IMR-90 (cell line): Measurements from ENCODE around the gene MED26. TPM values are rescaled to one million over a fixed set of nuclear protein-coding genes. Genes with fewer than 3 reads are reported as not detected.

Experiments used
- ATAC-seq: fragments of 200-7000 bp; cut with Tn5 transposase; 2 replicates; pipeline ENCODE4 v1.9.1; 2020; ENCODE audit warnings: low read depth, mild to moderate bottlenecking, moderate library complexity
- BruUV-seq: library from RNA; stranded (reverse); fragments of 400-500 nt; replicated peaks from 2 replicates; lab custom pipeline; 2021; lab: Mats Ljungman, UMichigan
- CTCF ChIA-PET: fragments of 300-600 bp; formaldehyde crosslinking; extraction: SDS; loops from one replicate; lab custom pipeline; 2021; ENCODE audit warnings: antibody characterized with exemption; lab: Yijun Ruan, JAX
- POLR2A ChIA-PET: fragments of 300-600 bp; sonication (Branson Sonifier 250); formaldehyde crosslinking; loops from one replicate; lab custom pipeline; 2022; ENCODE audit warnings: antibody characterized with exemption; ENCODE audit not compliant: unreplicated experiment; lab: Charles Lee
- DNase-seq: peaks from one replicate; pipeline ENCODE4 v3.0.0; 2013
- H2AFZ ChIP-seq: replicated peaks from 2 replicates; pipeline ENCODE3; 2013; ENCODE audit warnings: low read length, mild to moderate bottlenecking; ENCODE audit not compliant: poor library complexity
- H2AK5ac ChIP-seq: 2 replicates; pipeline ENCODE4 v1.6.1; 2013; ENCODE audit warnings: low read depth, low read length, inconsistent platforms
- H2AK9ac ChIP-seq: replicated peaks from 2 replicates; pipeline ENCODE3; 2013; ENCODE audit warnings: mild to moderate bottlenecking, low read depth, low read length, moderate library complexity; ENCODE audit not compliant: poor library complexity
- H2BK120ac ChIP-seq: 2 replicates; pipeline ENCODE4 v1.6.1; 2013; ENCODE audit warnings: low read depth, low read length, inconsistent platforms
- H2BK15ac ChIP-seq: 3 replicates; pipeline ENCODE4 v1.6.1; 2013; ENCODE audit warnings: low read depth, low read length, inconsistent platforms
- H2BK20ac ChIP-seq: 2 replicates; pipeline ENCODE4 v1.6.1; 2013; ENCODE audit warnings: low read depth, mild to moderate bottlenecking, inconsistent platforms, low read length, moderate library complexity
- H2BK5ac ChIP-seq: 2 replicates; pipeline ENCODE4 v1.6.1; 2013; ENCODE audit warnings: mild to moderate bottlenecking, low read depth, low read length, inconsistent platforms; ENCODE audit not compliant: poor library complexity, severe bottlenecking
- H3K14ac ChIP-seq: replicated peaks from 2 replicates; pipeline ENCODE4 v1.6.1; 2013; ENCODE audit warnings: low read depth, low read length, inconsistent platforms
- H3K18ac ChIP-seq: 2 replicates; pipeline ENCODE4 v1.6.1; 2013; ENCODE audit warnings: low read depth, low read length, control low read depth
- H3K23ac ChIP-seq: 2 replicates; pipeline ENCODE4 v1.6.1; 2013; ENCODE audit warnings: low read depth, low read length, inconsistent platforms
- H3K27ac ChIP-seq: 2 replicates; pipeline ENCODE4 v1.5.1; 2013; ENCODE audit warnings: mild to moderate bottlenecking, control low read depth, low read length; ENCODE audit not compliant: insufficient read depth
- H3K27me3 ChIP-seq: 2 replicates; pipeline ENCODE4 v1.6.1; 2013; ENCODE audit warnings: low read length; ENCODE audit not compliant: control insufficient read depth, insufficient read depth
- H3K36me3 ChIP-seq: 2 replicates; pipeline ENCODE4 v1.6.1; 2013; ENCODE audit warnings: low read length, mixed read lengths; ENCODE audit not compliant: control insufficient read depth, insufficient read depth
- H3K4ac ChIP-seq: 2 replicates; pipeline ENCODE4 v1.6.1; 2013; ENCODE audit warnings: low read depth, low read length, inconsistent platforms
- H3K4me1 ChIP-seq: 2 replicates; pipeline ENCODE4 v1.6.1; 2013; ENCODE audit warnings: low read length, mixed read lengths; ENCODE audit not compliant: control insufficient read depth, insufficient read depth
- H3K4me2 ChIP-seq: 2 replicates; pipeline ENCODE4 v1.6.1; 2013; ENCODE audit warnings: low read depth, mild to moderate bottlenecking, control low read depth, low read length, moderate library complexity
- H3K4me3 ChIP-seq: 2 replicates; pipeline ENCODE4 v1.5.1; 2013; ENCODE audit warnings: low read depth, mild to moderate bottlenecking, control low read depth, low read length, moderate library complexity; ENCODE audit not compliant: insufficient read depth
- H3K56ac ChIP-seq: 2 replicates; pipeline ENCODE4 v1.6.1; 2013; ENCODE audit warnings: low read length, inconsistent platforms; ENCODE audit not compliant: insufficient read depth; ENCODE audit errors: extremely low read depth
- H3K79me1 ChIP-seq, 2 experiments: 2 replicates each; pipeline ENCODE4 v1.6.1; 2013; ENCODE audit warnings: low read length in 2 of 2, inconsistent platforms in 1 of 2, low read depth in 1 of 2
- H3K9ac ChIP-seq: 2 replicates; pipeline ENCODE4 v1.6.1; 2013; ENCODE audit warnings: low read depth, low read length, control low read depth
- H3K9me1 ChIP-seq: 2 replicates; pipeline ENCODE4 v1.6.1; 2013; ENCODE audit warnings: low read length, inconsistent platforms; ENCODE audit not compliant: insufficient read depth
- H3K9me3 ChIP-seq: 2 replicates; pipeline ENCODE4 v1.6.1; 2013; ENCODE audit warnings: low read length; ENCODE audit not compliant: control insufficient read depth, insufficient read depth
- H4K20me1 ChIP-seq: 2 replicates; pipeline ENCODE4 v1.6.1; 2013; ENCODE audit warnings: low read length, inconsistent platforms; ENCODE audit not compliant: insufficient read depth
- H4K5ac ChIP-seq: 2 replicates; pipeline ENCODE4 v1.6.1; 2013; ENCODE audit warnings: mild to moderate bottlenecking, low read depth, low read length, control low read depth
- H4K8ac ChIP-seq, 2 experiments: 2 replicates each; pipeline ENCODE4 v1.6.1; 2013; ENCODE audit warnings: low read depth in 2 of 2, low read length in 2 of 2, control low read depth in 1 of 2, inconsistent platforms in 1 of 2
- H4K91ac ChIP-seq: 2 replicates; pipeline ENCODE4 v1.6.1; 2013; ENCODE audit warnings: low read depth, low read length, inconsistent platforms; ENCODE audit not compliant: insufficient read depth
- BHLHE40 ChIP-seq: fragments of 150-350 bp; IDR thresholded peaks from 2 replicates; pipeline ENCODE4 v1.6.1; 2016; ENCODE audit warnings: mild to moderate bottlenecking, low read depth, low read length
- CEBPB ChIP-seq: IDR thresholded peaks from 2 replicates; pipeline ENCODE4 v1.6.1; 2012; ENCODE audit warnings: low read depth, low read length, improper control_type of control experiment
- MAFK ChIP-seq: IDR thresholded peaks from 2 replicates; pipeline ENCODE4 v1.6.1; 2012; ENCODE audit warnings: low read depth, low read length, improper control_type of control experiment
- MAZ ChIP-seq: IDR thresholded peaks from 2 replicates; pipeline ENCODE4 v1.6.1; 2012; ENCODE audit warnings: low read depth, mild to moderate bottlenecking, low read length, improper control_type of control experiment, moderate library complexity, borderline replicate concordance
- RAD21 ChIP-seq: IDR thresholded peaks from 2 replicates; pipeline ENCODE4 v1.6.1; 2012; ENCODE audit warnings: low read length, improper control_type of control experiment
- SMC3 ChIP-seq: fragments of 150-350 bp; IDR thresholded peaks from 2 replicates; pipeline ENCODE4 v1.6.1; 2016; ENCODE audit warnings: low read depth, mild to moderate bottlenecking, antibody characterized with exemption, low read length, moderate library complexity
- WGBS, 2 experiments: methylation state at CpG; one replicate each; pipeline versions ENCODE4 v1.1.5 to v1.1.7; 2013; ENCODE audit warnings: missing lambda C conversion rate in 2 of 2; ENCODE audit not compliant: insufficient read length in 1 of 2; ENCODE audit errors: extremely low coverage in 2 of 2; 5-methylcytosine and 5-hydroxymethylcytosine counted together
- dilution Hi-C: fragments of 300-500 bp; cut with HindIII; formaldehyde crosslinking; loops from one replicate; pipeline ENCODE4 v1.14.3; 2018; ENCODE audit warnings: low sequenced_read_pairs; ENCODE audit not compliant: unreplicated experiment
- in situ Hi-C: fragments of 300-500 bp; cut with MboI; formaldehyde crosslinking; loops from 3 replicates; pipeline ENCODE4 v1.14.3; 2019; ENCODE audit warnings: low sequenced_read_pairs, inconsistent platforms, mixed read lengths
- intact Hi-C: fragments of 100-400 bp; cut with micrococcal nuclease; formaldehyde crosslinking; loops from 2 replicates; pipeline ENCODE4 v1.10.0; 2022
- polyA plus RNA-seq, 3 experiments: library from polyadenylated mRNA; depleted of rRNA; stranded (reverse); fragments of >200 nt; gene quantifications; 2 replicates each; pipeline ENCODE4 v1.2.3, GENCODE V29; 2012; ENCODE audit warnings: low replicate concordance in 1 of 3
- total RNA-seq: library from RNA; depleted of rRNA; stranded (reverse); fragments of >200 nt; gene quantifications from 2 replicates; pipeline ENCODE4 v1.2.3, GENCODE V29; 2012
- TF ChIP-seq, protein P1 (sequence below): fragments of 150-350 bp; IDR thresholded peaks from 2 replicates; pipeline ENCODE4 v1.6.1; 2017; ENCODE audit warnings: mild to moderate bottlenecking, antibody characterized with exemption, low read length, low read depth

The MED26 gene
- total and polyA plus RNA-seq, 2 of the 4 experiments (the other 2 are of a cell fraction) = 2.0 to 4.0 TPM

DNA sequence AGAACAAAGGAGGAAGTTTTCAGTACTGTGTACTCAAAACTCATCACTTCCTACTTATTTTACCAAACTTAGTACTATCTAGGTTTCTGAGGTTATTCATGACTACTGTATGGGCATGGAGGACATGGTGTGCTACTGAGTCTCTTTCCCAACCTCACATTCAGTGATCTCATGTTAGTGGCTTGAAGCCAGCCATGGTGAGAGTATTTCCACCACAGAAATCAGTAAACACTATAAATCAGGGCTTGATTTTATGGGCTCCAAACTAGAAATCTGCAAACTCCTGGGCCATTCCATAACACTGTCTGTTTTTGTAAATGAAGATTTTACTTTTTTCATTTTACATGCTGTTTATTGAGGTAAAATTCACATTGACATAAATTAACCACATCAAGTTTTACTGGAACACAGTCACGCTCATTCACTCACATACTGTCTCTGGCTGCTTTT is 19.7 kb downstream of the MED26 start:
- ChIA-PET POLR2A (no interaction called here), CTCF (no interaction called here)
- no peak overlapping the region for H3K23ac ChIP-seq
- intact Hi-C loops (no loop called here), dilution Hi-C loops (no loop called here), in situ Hi-C loops (no loop called here)
- H3K9me3 ChIP-seq = no peaks in the 10 kb centered on the region
- no TSS peak for BruUV-seq
- no CpG with 5 or more reads among the region's 1 CpG for WGBS, 2 experiments
- no peak overlapping the region for H3K9ac ChIP-seq
- H3K79me1 ChIP-seq = peaks cover 45 to 94% of the 10 kb centered on the region in 2 experiments
- no peak overlapping the region for H2BK15ac ChIP-seq
- H4K8ac ChIP-seq = no peak overlapping the region
- no peak overlapping the region for H3K4me2 ChIP-seq
- no peak overlapping the region for H2BK20ac ChIP-seq
- H4K20me1 ChIP-seq = peaks cover 89% of the 10 kb centered on the region
- H3K4me3 ChIP-seq = no peak overlapping the region
- no peaks in the 10 kb centered on the region for H3K36me3 ChIP-seq
- ATAC-seq = peak; percentile 88
- H2BK5ac ChIP-seq = no peak overlapping the region
- H3K4me1 ChIP-seq = peaks cover 13% of the 10 kb centered on the region
- H2AFZ ChIP-seq = no peak overlapping the region
- no peak overlapping the region for H3K14ac ChIP-seq
- no peak overlapping the region for H3K27ac ChIP-seq
- peak; percentile 91 for DNase-seq
- H3K56ac ChIP-seq = no peak overlapping the region
- H2AK5ac ChIP-seq = no peak overlapping the region
- H3K9me1 ChIP-seq = peaks cover 52% of the 10 kb centered on the region
- no peaks in the 10 kb centered on the region for H3K27me3 ChIP-seq
- no peak overlapping the region for H2AK9ac ChIP-seq
- no peak overlapping the region for H2BK120ac ChIP-seq
- no peak overlapping the region for H4K5ac ChIP-seq
- H4K91ac ChIP-seq = no peak overlapping the region
- no peak overlapping the region for H3K18ac ChIP-seq
- H3K4ac ChIP-seq = no peak overlapping the region
- TF ChIP-seq, protein P1, sequence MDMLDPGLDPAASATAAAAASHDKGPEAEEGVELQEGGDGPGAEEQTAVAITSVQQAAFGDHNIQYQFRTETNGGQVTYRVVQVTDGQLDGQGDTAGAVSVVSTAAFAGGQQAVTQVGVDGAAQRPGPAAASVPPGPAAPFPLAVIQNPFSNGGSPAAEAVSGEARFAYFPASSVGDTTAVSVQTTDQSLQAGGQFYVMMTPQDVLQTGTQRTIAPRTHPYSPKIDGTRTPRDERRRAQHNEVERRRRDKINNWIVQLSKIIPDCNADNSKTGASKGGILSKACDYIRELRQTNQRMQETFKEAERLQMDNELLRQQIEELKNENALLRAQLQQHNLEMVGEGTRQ = no peak
- TF ChIP-seq MAFK (no peak), BHLHE40 (peak; percentile 75), MAZ (0 out of 2 replicates have a peak, but pooled peaks have one; percentile 15), CEBPB (peak; percentile 92), SMC3 (no peak), RAD21 (0 out of 2 replicates have a peak, but pooled peaks have one; percentile 3)
